Measurements from ENCODE around the gene MEGF6. TPM values are rescaled to one million over a fixed set of nuclear protein-coding genes. Genes with fewer than 3 reads are reported as not detected.
A peak's percentile ranks its signal among the peaks of the same experiment; 100 is the strongest.

MEGF6 gene
- total RNA-seq, 1 experiment from 2014 or later = 21.3 TPM

DNA sequence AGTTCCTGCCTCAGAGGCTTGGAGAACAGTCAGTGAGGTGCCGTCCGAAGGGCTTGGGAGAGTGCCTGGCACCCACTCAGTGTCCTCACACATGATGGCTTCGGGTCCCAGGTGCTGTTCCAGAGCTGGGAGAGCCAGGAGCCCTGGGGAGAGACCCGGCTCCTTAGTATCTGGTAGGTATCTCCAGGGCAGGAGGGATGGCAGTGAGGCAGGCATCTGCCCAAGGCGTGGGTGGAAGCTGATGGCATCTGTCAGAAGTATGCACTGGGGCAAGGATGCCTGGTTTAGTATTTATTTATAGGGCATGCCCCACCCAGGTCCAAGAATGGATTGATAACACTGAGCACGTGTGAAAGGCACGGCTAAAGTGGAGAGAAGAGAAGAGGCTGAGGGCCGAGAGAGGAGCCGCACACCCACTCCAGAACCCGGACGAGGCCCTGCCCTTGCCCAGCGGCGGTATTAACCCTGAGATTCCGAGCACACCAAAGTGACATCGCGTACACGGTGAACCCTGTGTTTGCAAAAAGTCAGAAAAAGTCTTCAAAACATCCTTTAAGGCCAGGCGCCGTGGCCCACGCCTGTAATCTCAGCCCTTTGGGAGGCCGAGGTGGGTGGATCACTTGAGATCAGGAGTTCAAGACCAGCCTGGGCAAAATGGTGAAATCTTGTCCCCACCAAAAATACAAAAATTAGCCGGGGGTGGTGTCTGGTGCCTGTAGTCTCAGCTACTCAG lies 43.4 kb upstream of the MEGF6 start:
- H3K23ac ChIP-seq (ENCODE audit: insufficient read length, low read depth, low read length) = no peak overlapping the region
- H2BK120ac ChIP-seq (ENCODE audit: low read depth, low read length, poor library complexity, severe bottlenecking) = no peak overlapping the region
- TF ChIP-seq, protein P1, sequence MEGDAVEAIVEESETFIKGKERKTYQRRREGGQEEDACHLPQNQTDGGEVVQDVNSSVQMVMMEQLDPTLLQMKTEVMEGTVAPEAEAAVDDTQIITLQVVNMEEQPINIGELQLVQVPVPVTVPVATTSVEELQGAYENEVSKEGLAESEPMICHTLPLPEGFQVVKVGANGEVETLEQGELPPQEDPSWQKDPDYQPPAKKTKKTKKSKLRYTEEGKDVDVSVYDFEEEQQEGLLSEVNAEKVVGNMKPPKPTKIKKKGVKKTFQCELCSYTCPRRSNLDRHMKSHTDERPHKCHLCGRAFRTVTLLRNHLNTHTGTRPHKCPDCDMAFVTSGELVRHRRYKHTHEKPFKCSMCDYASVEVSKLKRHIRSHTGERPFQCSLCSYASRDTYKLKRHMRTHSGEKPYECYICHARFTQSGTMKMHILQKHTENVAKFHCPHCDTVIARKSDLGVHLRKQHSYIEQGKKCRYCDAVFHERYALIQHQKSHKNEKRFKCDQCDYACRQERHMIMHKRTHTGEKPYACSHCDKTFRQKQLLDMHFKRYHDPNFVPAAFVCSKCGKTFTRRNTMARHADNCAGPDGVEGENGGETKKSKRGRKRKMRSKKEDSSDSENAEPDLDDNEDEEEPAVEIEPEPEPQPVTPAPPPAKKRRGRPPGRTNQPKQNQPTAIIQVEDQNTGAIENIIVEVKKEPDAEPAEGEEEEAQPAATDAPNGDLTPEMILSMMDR (conservative IDR thresholded peaks at IDR 0.05) = no peak
- H3K9me3 ChIP-seq (ENCODE audit: control insufficient read depth, low read depth, low read length) = no peaks in the 10 kb centered on the region
- H2BK12ac ChIP-seq (ENCODE audit: insufficient read length, low read depth, low read length) = no peak overlapping the region
- peaks cover 40% of the 10 kb centered on the region for H3K27me3 ChIP-seq (ENCODE audit: insufficient read depth, low read length)
- H3K4me1 Mint-ChIP-seq = peaks cover 20 to 26% of the 10 kb centered on the region in 2 experiments
- no peak overlapping the region for H3K9ac ChIP-seq (ENCODE audit: extremely low read depth, insufficient read length, low read length)
- H3K27ac Mint-ChIP-seq = no peak overlapping the region; a peak in 1 of 7 replicates
- H2BK20ac ChIP-seq (ENCODE audit: low read depth, low read length, poor library complexity, severe bottlenecking) = no peak overlapping the region
- H3K79me2 ChIP-seq (ENCODE audit: insufficient read depth, low read length) = no peaks in the 10 kb centered on the region
- H3K27ac ChIP-seq (ENCODE audit: insufficient read length, low read depth, low read length) = no peak overlapping the region
- H3K56ac ChIP-seq (ENCODE audit: insufficient read length, low read depth, low read length) = no peak overlapping the region
- H3K4me1 ChIP-seq (ENCODE audit: insufficient read depth, low read length) = no peaks in the 10 kb centered on the region
- no peak overlapping the region for H3K4ac ChIP-seq (ENCODE audit: low read depth, low read length)
- H3K18ac ChIP-seq (ENCODE audit: insufficient read length, low read depth, low read length) = no peak overlapping the region
- H4K8ac ChIP-seq (replicated peaks; ENCODE audit: insufficient read length, low read depth, low read length) = no peak overlapping the region
- H3K23me2 ChIP-seq (ENCODE audit: insufficient read length, low read depth, low read length, poor library complexity, severe bottlenecking) = peaks cover 20% of the 10 kb centered on the region
- H4K5ac ChIP-seq (ENCODE audit: insufficient read length, low read depth, low read length) = no peak overlapping the region
- H2BK5ac ChIP-seq (ENCODE audit: insufficient read length, low read length) = no peak overlapping the region
- peaks cover 87% of the 10 kb centered on the region for H3K27me3 Mint-ChIP-seq (ENCODE audit: low read depth)
- no peaks in the 10 kb centered on the region; a peak in 2 of 7 replicates for H3K36me3 Mint-ChIP-seq (ENCODE audit: insufficient read depth in 1 of 3, low read depth in 3 of 3)
- no peak overlapping the region for H2AK5ac ChIP-seq (ENCODE audit: insufficient read length, low read length)
- H3K4me2 ChIP-seq (ENCODE audit: insufficient read depth, insufficient read length, low read length) = no peak overlapping the region
- no peak overlapping the region for H3T11ph ChIP-seq (ENCODE audit: low read length)
- no peak overlapping the region for H4K91ac ChIP-seq (ENCODE audit: insufficient read length, low read depth, low read length)
- H2AFZ ChIP-seq (ENCODE audit: low read length) = no peak overlapping the region
- no peak for DNase-seq
- H3K14ac ChIP-seq (ENCODE audit: insufficient read depth, low read length) = no peak overlapping the region
- no CpG with 5 or more reads among the region's 22 CpGs for WGBS (ENCODE audit: extremely low coverage, insufficient read length, low lambda C conversion rate)
- 0 out of 5 replicates have a peak overlapping the region, but pooled peaks of 1 of the 2 experiments have one; percentile 21 for H3K4me3 Mint-ChIP-seq
- peaks cover 0 to 2% of the 10 kb centered on the region in 2 experiments; a peak in 1 of 5 replicates for H3K9me3 Mint-ChIP-seq
- no peaks in the 10 kb centered on the region for H4K20me1 ChIP-seq (ENCODE audit: control insufficient read depth, insufficient read depth, insufficient read length)
- no peaks in the 10 kb centered on the region for H3K79me1 ChIP-seq (ENCODE audit: insufficient read depth, low read depth, low read length, poor library complexity, severe bottlenecking)
- no peak overlapping the region for H2BK15ac ChIP-seq (ENCODE audit: low read depth, low read length)
